ENCODE measurements around the gene RAB5B. TPM values are rescaled to one million over a fixed set of nuclear protein-coding genes. Genes with fewer than 3 reads are reported as not detected.
A peak's percentile ranks its signal among the peaks of the same experiment; 100 is the strongest.

Gene RAB5B
- total RNA-seq, 2 donors from 2014 or later: 93.5 to 108 TPM

- DNase-seq (ENCODE audit: low spot score): no peak
- no peak overlapping the region for H3K4me3 ChIP-seq
- no peaks in the 10 kb centered on the region for H3K36me3 ChIP-seq
- H3K4me1 ChIP-seq: peaks cover 0 to 1% of the 10 kb centered on the region in 2 donors
- H3K9me3 ChIP-seq: no peaks in the 10 kb centered on the region
- no peaks in the 10 kb centered on the region for H3K27me3 ChIP-seq
- no peak for TF ChIP-seq CTCF (IDR thresholded peaks at IDR 0.05)
- H3K27ac ChIP-seq: no peak overlapping the region
These were observed 39.6 kb downstream of the RAB5B start for GRCh38 chr12:56013482-56013881.

DNA sequence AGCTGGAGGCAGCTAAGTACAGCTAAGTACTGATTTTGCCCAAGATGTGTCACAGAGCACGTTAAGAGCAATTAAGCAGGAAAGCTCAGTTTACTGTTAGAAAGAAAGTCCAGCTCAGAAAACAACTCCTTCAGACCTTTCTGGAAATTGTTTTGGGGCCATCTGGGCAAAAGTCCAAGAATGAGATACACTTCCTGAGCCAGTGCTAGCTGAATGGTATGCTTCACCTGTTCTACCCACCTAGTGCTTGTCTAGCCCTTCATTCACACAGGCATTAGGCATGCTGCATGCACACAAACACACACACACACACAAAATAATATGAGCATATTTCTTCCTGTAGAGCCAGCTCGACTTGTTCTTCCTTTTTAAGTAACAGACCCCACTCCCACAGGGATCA, 40.3 kb downstream of the RAB5B start:
- H3K4me3 ChIP-seq: no peak overlapping the region
- no peak for TF ChIP-seq CTCF (IDR thresholded peaks at IDR 0.05)
- DNase-seq (ENCODE audit: low spot score): no peak
- H3K36me3 ChIP-seq: no peaks in the 10 kb centered on the region
- no peak overlapping the region for H3K27ac ChIP-seq
- no peaks in the 10 kb centered on the region for H3K4me1 ChIP-seq
- H3K9me3 ChIP-seq: no peaks in the 10 kb centered on the region
- no peaks in the 10 kb centered on the region for H3K27me3 ChIP-seq

- Histone ChIP-seq H3K4me1 (peaks cover 0 to 22% of the 10 kb centered on the region in 2 donors), H3K27ac (no peak overlapping the region), H3K9me3 (no peaks in the 10 kb centered on the region), H3K4me3 (no peak overlapping the region), H3K27me3 (no peaks in the 10 kb centered on the region), H3K36me3 (peaks cover 5% of the 10 kb centered on the region)
- TF ChIP-seq CTCF (IDR thresholded peaks at IDR 0.05): no peak
- no peak for DNase-seq (ENCODE audit: low spot score)
These were observed 43.3 kb downstream of the RAB5B start for GRCh38 chr12:56017181-56017580.

GRCh38 chr12:56018356-56018755, 44.5 kb downstream of the RAB5B start:
- H3K4me3 ChIP-seq: no peak overlapping the region
- no peaks in the 10 kb centered on the region for H3K9me3 ChIP-seq
- H3K27me3 ChIP-seq: no peaks in the 10 kb centered on the region
- peaks cover 0 to 22% of the 10 kb centered on the region in 2 donors for H3K4me1 ChIP-seq
- no peak overlapping the region for H3K27ac ChIP-seq
- TF ChIP-seq CTCF (IDR thresholded peaks at IDR 0.05): no peak
- no peak for DNase-seq (ENCODE audit: low spot score)
- peaks cover 5% of the 10 kb centered on the region for H3K36me3 ChIP-seq

- peak within 1 kb of the TSS; percentile 25 to 38 for H3K4me3 ChIP-seq
- no peak for TF ChIP-seq CTCF (IDR thresholded peaks at IDR 0.05)
- peaks cover 0 to 22% of the 10 kb centered on the region in 2 donors for H3K4me1 ChIP-seq
- H3K27ac ChIP-seq: peak within 1 kb of the TSS; percentile 48 to 52
- no peaks in the 10 kb centered on the region for H3K27me3 ChIP-seq
- no peaks in the 10 kb centered on the region for H3K9me3 ChIP-seq
- no peak for DNase-seq (ENCODE audit: low spot score)
- H3K36me3 ChIP-seq: peaks cover 5% of the 10 kb centered on the region
These were observed 46.7 kb downstream of the RAB5B start, which contains the start of gene IKZF4 for GRCh38 chr12:56020423-56021184. Gene IKZF4, plus strand, starts transcription at chr12:56021043. Its CDS starts 451 bp downstream, at chr12:56021494.

Data from right atrium auricular region (tissue), 2 donors.